ENCODE data around the gene ACTA1. TPM values are rescaled to one million over a fixed set of nuclear protein-coding genes. Genes with fewer than 3 reads are reported as not detected.

The ACTA1 gene
- polyA plus RNA-seq, 1 experiment, result not detected

- CTCF ChIA-PET, result interaction anchor here (0.6 kb wide), 1 partner anchor 205 kb away, joined by 6 read pairs; no protein-coding TSS in a partner anchor
- no peak for DNase-seq (ENCODE audit: low read depth, low spot score)
- Histone ChIP-seq H3K4me3 (ENCODE audit: low read depth, low read length) (no peak overlapping the region), H3K27ac (ENCODE audit: low read depth, low read length) (no peak overlapping the region), H3K9me3 (ENCODE audit: control insufficient read depth, insufficient read depth, low read length) (no peaks in the 10 kb centered on the region; the same call in 1 of the 2 replicates), H3K27me3 (ENCODE audit: control insufficient read depth, insufficient read depth, low read length) (peaks cover 39% of the 10 kb centered on the region)
- TF ChIP-seq CTCF (IDR thresholded peaks at IDR 0.05; ENCODE audit: low read depth, low read length), result no peak
- POLR2A ChIA-PET, result no interaction called here
Observed at GRCh38 chr1:229410370-229410691, 23.6 kb downstream of the ACTA1 start.

GRCh38 chr1:229409616-229410369 lies 24.1 kb downstream of the ACTA1 start:
- ChIA-PET POLR2A (no interaction called here), CTCF (interaction anchor here (0.6 kb wide), 1 partner anchor 205 kb away, joined by 6 read pairs; no protein-coding TSS in a partner anchor)
- H3K4me3 ChIP-seq (ENCODE audit: low read depth, low read length), result no peak overlapping the region
- peaks cover 39% of the 10 kb centered on the region for H3K27me3 ChIP-seq (ENCODE audit: control insufficient read depth, insufficient read depth, low read length)
- no peaks in the 10 kb centered on the region; the same call in 1 of the 2 replicates for H3K9me3 ChIP-seq (ENCODE audit: control insufficient read depth, insufficient read depth, low read length)
- no peak for TF ChIP-seq CTCF (IDR thresholded peaks at IDR 0.05; ENCODE audit: low read depth, low read length)
- H3K27ac ChIP-seq (ENCODE audit: low read depth, low read length), result no peak overlapping the region
- no peak for DNase-seq (ENCODE audit: low read depth, low spot score)

GRCh38 chr1:229408458-229409037 lies 25.3 kb downstream of the ACTA1 start:
- Histone ChIP-seq H3K9me3 (ENCODE audit: control insufficient read depth, insufficient read depth, low read length) (no peaks in the 10 kb centered on the region; the same call in 1 of the 2 replicates), H3K27me3 (ENCODE audit: control insufficient read depth, insufficient read depth, low read length) (peaks cover 44% of the 10 kb centered on the region), H3K27ac (ENCODE audit: low read depth, low read length) (no peak overlapping the region), H3K4me3 (ENCODE audit: low read depth, low read length) (no peak overlapping the region)
- ChIA-PET POLR2A (no interaction called here), CTCF (interaction anchor here (1.0 kb wide), 1 partner anchor 151 kb away, joined by 3 read pairs; no protein-coding TSS in a partner anchor)
- TF ChIP-seq CTCF (IDR thresholded peaks at IDR 0.05; ENCODE audit: low read depth, low read length), result no peak
- no peak for DNase-seq (ENCODE audit: low read depth, low spot score)

GRCh38 chr1:229407206-229408026 lies 26.5 kb downstream of the ACTA1 start:
- TF ChIP-seq CTCF (IDR thresholded peaks at IDR 0.05; ENCODE audit: low read depth, low read length), result 0 out of 2 replicates have a peak, but pooled peaks have one; percentile 2
- Histone ChIP-seq H3K4me3 (ENCODE audit: low read depth, low read length) (peak overlapping the region; percentile 32), H3K27me3 (ENCODE audit: control insufficient read depth, insufficient read depth, low read length) (peaks cover 50% of the 10 kb centered on the region), H3K9me3 (ENCODE audit: control insufficient read depth, insufficient read depth, low read length) (no peaks in the 10 kb centered on the region; the same call in 1 of the 2 replicates), H3K27ac (ENCODE audit: low read depth, low read length) (no peak overlapping the region)
- DNase-seq (ENCODE audit: low read depth, low spot score), result no peak
- ChIA-PET CTCF (interaction anchor here (1.0 to 1.4 kb wide), 2 partner anchors 10 to 150 kb away, joined by 3 read pairs; no protein-coding TSS in a partner anchor), POLR2A (no interaction called here)

All from AG04450 (cell line).